IMR-90 (cell line): ENCODE measurements around the gene HNRNPLL. TPM values are rescaled to one million over a fixed set of nuclear protein-coding genes. Genes with fewer than 3 reads are reported as not detected.

Source experiments
- ATAC-seq: fragments of 200-7000 bp; cut with Tn5 transposase; 2 replicates; pipeline ENCODE4 v1.9.1; 2020; ENCODE audit warnings: low read depth, mild to moderate bottlenecking, moderate library complexity
- BruUV-seq: library from RNA; stranded (reverse); fragments of 400-500 nt; replicated peaks from 2 replicates; lab custom pipeline; 2021; lab: Mats Ljungman, UMichigan
- CTCF ChIA-PET: fragments of 300-600 bp; formaldehyde crosslinking; extraction: SDS; loops from one replicate; lab custom pipeline; 2021; ENCODE audit warnings: antibody characterized with exemption; lab: Yijun Ruan, JAX
- POLR2A ChIA-PET: fragments of 300-600 bp; sonication (Branson Sonifier 250); formaldehyde crosslinking; loops from one replicate; lab custom pipeline; 2022; ENCODE audit warnings: antibody characterized with exemption; ENCODE audit not compliant: unreplicated experiment; lab: Charles Lee
- DNase-seq: peaks from one replicate; pipeline ENCODE4 v3.0.0; 2013
- H2AFZ ChIP-seq: replicated peaks from 2 replicates; pipeline ENCODE3; 2013; ENCODE audit warnings: low read length, mild to moderate bottlenecking; ENCODE audit not compliant: poor library complexity
- H2AK5ac ChIP-seq: 2 replicates; pipeline ENCODE4 v1.6.1; 2013; ENCODE audit warnings: low read depth, low read length, inconsistent platforms
- H2AK9ac ChIP-seq: replicated peaks from 2 replicates; pipeline ENCODE3; 2013; ENCODE audit warnings: mild to moderate bottlenecking, low read depth, low read length, moderate library complexity; ENCODE audit not compliant: poor library complexity
- H2BK120ac ChIP-seq: 2 replicates; pipeline ENCODE4 v1.6.1; 2013; ENCODE audit warnings: low read depth, low read length, inconsistent platforms
- H2BK15ac ChIP-seq: 3 replicates; pipeline ENCODE4 v1.6.1; 2013; ENCODE audit warnings: low read depth, low read length, inconsistent platforms
- H2BK20ac ChIP-seq: 2 replicates; pipeline ENCODE4 v1.6.1; 2013; ENCODE audit warnings: low read depth, mild to moderate bottlenecking, inconsistent platforms, low read length, moderate library complexity
- H2BK5ac ChIP-seq: 2 replicates; pipeline ENCODE4 v1.6.1; 2013; ENCODE audit warnings: mild to moderate bottlenecking, low read depth, low read length, inconsistent platforms; ENCODE audit not compliant: poor library complexity, severe bottlenecking
- H3K14ac ChIP-seq: replicated peaks from 2 replicates; pipeline ENCODE4 v1.6.1; 2013; ENCODE audit warnings: low read depth, low read length, inconsistent platforms
- H3K18ac ChIP-seq: 2 replicates; pipeline ENCODE4 v1.6.1; 2013; ENCODE audit warnings: low read depth, low read length, control low read depth
- H3K23ac ChIP-seq: 2 replicates; pipeline ENCODE4 v1.6.1; 2013; ENCODE audit warnings: low read depth, low read length, inconsistent platforms
- H3K27ac ChIP-seq: 2 replicates; pipeline ENCODE4 v1.5.1; 2013; ENCODE audit warnings: mild to moderate bottlenecking, control low read depth, low read length; ENCODE audit not compliant: insufficient read depth
- H3K27me3 ChIP-seq: 2 replicates; pipeline ENCODE4 v1.6.1; 2013; ENCODE audit warnings: low read length; ENCODE audit not compliant: control insufficient read depth, insufficient read depth
- H3K36me3 ChIP-seq: 2 replicates; pipeline ENCODE4 v1.6.1; 2013; ENCODE audit warnings: low read length, mixed read lengths; ENCODE audit not compliant: control insufficient read depth, insufficient read depth
- H3K4ac ChIP-seq: 2 replicates; pipeline ENCODE4 v1.6.1; 2013; ENCODE audit warnings: low read depth, low read length, inconsistent platforms
- H3K4me1 ChIP-seq: 2 replicates; pipeline ENCODE4 v1.6.1; 2013; ENCODE audit warnings: low read length, mixed read lengths; ENCODE audit not compliant: control insufficient read depth, insufficient read depth
- H3K4me2 ChIP-seq: 2 replicates; pipeline ENCODE4 v1.6.1; 2013; ENCODE audit warnings: low read depth, mild to moderate bottlenecking, control low read depth, low read length, moderate library complexity
- H3K4me3 ChIP-seq: 2 replicates; pipeline ENCODE4 v1.5.1; 2013; ENCODE audit warnings: low read depth, mild to moderate bottlenecking, control low read depth, low read length, moderate library complexity; ENCODE audit not compliant: insufficient read depth
- H3K56ac ChIP-seq: 2 replicates; pipeline ENCODE4 v1.6.1; 2013; ENCODE audit warnings: low read length, inconsistent platforms; ENCODE audit not compliant: insufficient read depth; ENCODE audit errors: extremely low read depth
- H3K79me1 ChIP-seq, 2 experiments: 2 replicates each; pipeline ENCODE4 v1.6.1; 2013; ENCODE audit warnings: low read length in 2 of 2, inconsistent platforms in 1 of 2, low read depth in 1 of 2
- H3K9ac ChIP-seq: 2 replicates; pipeline ENCODE4 v1.6.1; 2013; ENCODE audit warnings: low read depth, low read length, control low read depth
- H3K9me1 ChIP-seq: 2 replicates; pipeline ENCODE4 v1.6.1; 2013; ENCODE audit warnings: low read length, inconsistent platforms; ENCODE audit not compliant: insufficient read depth
- H3K9me3 ChIP-seq: 2 replicates; pipeline ENCODE4 v1.6.1; 2013; ENCODE audit warnings: low read length; ENCODE audit not compliant: control insufficient read depth, insufficient read depth
- H4K20me1 ChIP-seq: 2 replicates; pipeline ENCODE4 v1.6.1; 2013; ENCODE audit warnings: low read length, inconsistent platforms; ENCODE audit not compliant: insufficient read depth
- H4K5ac ChIP-seq: 2 replicates; pipeline ENCODE4 v1.6.1; 2013; ENCODE audit warnings: mild to moderate bottlenecking, low read depth, low read length, control low read depth
- H4K8ac ChIP-seq, 2 experiments: 2 replicates each; pipeline ENCODE4 v1.6.1; 2013; ENCODE audit warnings: low read depth in 2 of 2, low read length in 2 of 2, control low read depth in 1 of 2, inconsistent platforms in 1 of 2
- H4K91ac ChIP-seq: 2 replicates; pipeline ENCODE4 v1.6.1; 2013; ENCODE audit warnings: low read depth, low read length, inconsistent platforms; ENCODE audit not compliant: insufficient read depth
- BHLHE40 ChIP-seq: fragments of 150-350 bp; IDR thresholded peaks from 2 replicates; pipeline ENCODE4 v1.6.1; 2016; ENCODE audit warnings: mild to moderate bottlenecking, low read depth, low read length
- CEBPB ChIP-seq: IDR thresholded peaks from 2 replicates; pipeline ENCODE4 v1.6.1; 2012; ENCODE audit warnings: low read depth, low read length, improper control_type of control experiment
- CHD1 ChIP-seq: IDR thresholded peaks from 2 replicates; pipeline ENCODE4 v1.6.1; 2012; ENCODE audit warnings: low read depth, low read length, improper control_type of control experiment
- ELK1 ChIP-seq: fragments of 150-350 bp; IDR thresholded peaks from 2 replicates; pipeline ENCODE4 v1.6.1; 2016; ENCODE audit warnings: low read depth, mild to moderate bottlenecking, low read length, moderate library complexity, borderline replicate concordance
- FOS ChIP-seq: fragments of 150-350 bp; IDR thresholded peaks from 2 replicates; pipeline ENCODE4 v1.6.1; 2016; ENCODE audit warnings: low read depth, low read length
- MAFK ChIP-seq: IDR thresholded peaks from 2 replicates; pipeline ENCODE4 v1.6.1; 2012; ENCODE audit warnings: low read depth, low read length, improper control_type of control experiment
- MAZ ChIP-seq: IDR thresholded peaks from 2 replicates; pipeline ENCODE4 v1.6.1; 2012; ENCODE audit warnings: low read depth, mild to moderate bottlenecking, low read length, improper control_type of control experiment, moderate library complexity, borderline replicate concordance
- MXI1 ChIP-seq: IDR thresholded peaks from 2 replicates; pipeline ENCODE4 v1.6.1; 2012; ENCODE audit warnings: low read depth, mild to moderate bottlenecking, low read length, moderate library complexity, borderline replicate concordance
- NFE2L2 ChIP-seq: fragments of 150-350 bp; IDR thresholded peaks from 2 replicates; pipeline ENCODE4 v1.6.1; 2016; ENCODE audit warnings: low read depth, mild to moderate bottlenecking, low read length
- POLR2A ChIP-seq: IDR thresholded peaks from 2 replicates; pipeline ENCODE4 v1.6.1; 2012; ENCODE audit warnings: mild to moderate bottlenecking, low read depth, low read length
- RAD21 ChIP-seq: IDR thresholded peaks from 2 replicates; pipeline ENCODE4 v1.6.1; 2012; ENCODE audit warnings: low read length, improper control_type of control experiment
- RCOR1 ChIP-seq: IDR thresholded peaks from 2 replicates; pipeline ENCODE4 v1.6.1; 2012; ENCODE audit warnings: mild to moderate bottlenecking, low read length, improper control_type of control experiment; ENCODE audit not compliant: insufficient replicate concordance
- RFX5 ChIP-seq: IDR thresholded peaks from 2 replicates; pipeline ENCODE4 v1.8.0; 2012; ENCODE audit warnings: low read depth, mild to moderate bottlenecking, low read length, moderate library complexity
- SMC3 ChIP-seq: fragments of 150-350 bp; IDR thresholded peaks from 2 replicates; pipeline ENCODE4 v1.6.1; 2016; ENCODE audit warnings: low read depth, mild to moderate bottlenecking, antibody characterized with exemption, low read length, moderate library complexity
- USF2 ChIP-seq: fragments of 150-350 bp; IDR thresholded peaks from 2 replicates; pipeline ENCODE4 v1.6.1; 2017; ENCODE audit warnings: mild to moderate bottlenecking, antibody characterized with exemption, low read length, low read depth
- WGBS, 2 experiments: methylation state at CpG; one replicate each; pipeline versions ENCODE4 v1.1.5 to v1.1.7; 2013; ENCODE audit warnings: missing lambda C conversion rate in 2 of 2; ENCODE audit not compliant: insufficient read length in 1 of 2; ENCODE audit errors: extremely low coverage in 2 of 2; 5-methylcytosine and 5-hydroxymethylcytosine counted together
- dilution Hi-C: fragments of 300-500 bp; cut with HindIII; formaldehyde crosslinking; loops from one replicate; pipeline ENCODE4 v1.14.3; 2018; ENCODE audit warnings: low sequenced_read_pairs; ENCODE audit not compliant: unreplicated experiment
- in situ Hi-C: fragments of 300-500 bp; cut with MboI; formaldehyde crosslinking; loops from 3 replicates; pipeline ENCODE4 v1.14.3; 2019; ENCODE audit warnings: low sequenced_read_pairs, inconsistent platforms, mixed read lengths
- intact Hi-C: fragments of 100-400 bp; cut with micrococcal nuclease; formaldehyde crosslinking; loops from 2 replicates; pipeline ENCODE4 v1.10.0; 2022
- polyA plus RNA-seq, 3 experiments: library from polyadenylated mRNA; depleted of rRNA; stranded (reverse); fragments of >200 nt; gene quantifications; 2 replicates each; pipeline ENCODE4 v1.2.3, GENCODE V29; 2012; ENCODE audit warnings: low replicate concordance in 1 of 3
- total RNA-seq: library from RNA; depleted of rRNA; stranded (reverse); fragments of >200 nt; gene quantifications from 2 replicates; pipeline ENCODE4 v1.2.3, GENCODE V29; 2012
- TF ChIP-seq, protein P1 (sequence below): conservative IDR thresholded peaks from 2 replicates; pipeline ENCODE4 v1.5.1; 2012; ENCODE audit warnings: mild to moderate bottlenecking, low read depth, low read length, improper control_type of control experiment

Gene HNRNPLL
- total and polyA plus RNA-seq, 2 of the 4 experiments (the other 2 are of a cell fraction) = 23.7 to 53.1 TPM

DNA sequence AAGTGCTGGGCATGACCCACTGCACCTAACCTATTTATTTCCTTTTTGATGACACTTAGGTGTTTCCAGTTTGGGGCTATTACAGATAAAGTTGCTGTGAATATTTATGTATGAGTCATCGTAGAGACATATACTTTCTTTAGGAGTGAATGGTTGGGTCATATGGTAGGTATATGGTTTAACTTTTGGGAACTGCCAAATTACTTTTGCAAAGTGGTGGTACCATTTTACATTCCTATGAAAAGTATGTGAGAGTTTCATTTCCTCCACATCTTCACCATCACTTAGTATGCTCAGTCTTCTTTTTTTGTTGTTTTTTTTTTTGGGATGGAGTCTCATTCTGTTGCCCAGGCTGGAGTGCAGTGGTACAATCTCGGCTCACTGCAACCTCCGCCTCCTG, 56.1 kb downstream of the HNRNPLL start:
- no peak overlapping the region for H2AK5ac ChIP-seq
- no peak overlapping the region for H2AFZ ChIP-seq
- no peaks in the 10 kb centered on the region for H3K27me3 ChIP-seq
- H3K18ac ChIP-seq = no peak overlapping the region
- ChIA-PET POLR2A (no interaction called here), CTCF (interaction anchor here (1.0 kb wide), 1 partner anchor 56 kb away, joined by 3 read pairs; the partner anchor contains the start of gene HNRNPLL)
- H4K5ac ChIP-seq = no peak overlapping the region
- no peak overlapping the region for H2BK20ac ChIP-seq
- peaks cover 2% of the 10 kb centered on the region; the same call in 1 of the 2 replicates for H3K36me3 ChIP-seq
- 80% methylated on average over 2 of the region's 3 CpGs; no CpG with 5 or more reads in 1 of the 2 experiments for WGBS, 2 experiments
- no peak overlapping the region for H4K91ac ChIP-seq
- H3K9me1 ChIP-seq = no peaks in the 10 kb centered on the region
- no peak overlapping the region for H3K4ac ChIP-seq
- DNase-seq (no peak), ATAC-seq (no peak)
- H3K4me1 ChIP-seq = peaks cover 9% of the 10 kb centered on the region; the same call in 1 of the 2 replicates
- no peak overlapping the region for H3K56ac ChIP-seq
- no peak overlapping the region for H3K27ac ChIP-seq
- H4K20me1 ChIP-seq = no peaks in the 10 kb centered on the region
- no TSS peak for BruUV-seq
- no peaks in the 10 kb centered on the region for H3K9me3 ChIP-seq
- no peak overlapping the region for H2BK5ac ChIP-seq
- in situ Hi-C loops (no loop called here), intact Hi-C loops (no loop called here), dilution Hi-C loops (no loop called here)
- H3K23ac ChIP-seq = no peak overlapping the region
- H3K4me3 ChIP-seq = no peak overlapping the region
- H3K79me1 ChIP-seq = no peaks in the 10 kb centered on the region
- no peak overlapping the region for H3K9ac ChIP-seq
- H4K8ac ChIP-seq = no peak overlapping the region
- no peak overlapping the region for H2AK9ac ChIP-seq
- no peak overlapping the region for H3K4me2 ChIP-seq
- H2BK120ac ChIP-seq = no peak overlapping the region
- H3K14ac ChIP-seq = no peak overlapping the region
- H2BK15ac ChIP-seq = no peak overlapping the region
- no peak for TF ChIP-seq MAFK
- TF ChIP-seq CEBPB = no peak
- no peak for TF ChIP-seq FOS
- TF ChIP-seq RFX5 = no peak
- no peak; the same call in 1 of the 2 replicates for TF ChIP-seq BHLHE40
- TF ChIP-seq ELK1 = no peak
- no peak for TF ChIP-seq MAZ
- no peak for TF ChIP-seq USF2
- TF ChIP-seq MXI1 = no peak
- no peak for TF ChIP-seq RAD21
- no peak for TF ChIP-seq SMC3
- TF ChIP-seq POLR2A = no peak
- TF ChIP-seq RCOR1 = no peak
- no peak for TF ChIP-seq NFE2L2
- no peak for TF ChIP-seq CHD1
- TF ChIP-seq, protein P1, sequence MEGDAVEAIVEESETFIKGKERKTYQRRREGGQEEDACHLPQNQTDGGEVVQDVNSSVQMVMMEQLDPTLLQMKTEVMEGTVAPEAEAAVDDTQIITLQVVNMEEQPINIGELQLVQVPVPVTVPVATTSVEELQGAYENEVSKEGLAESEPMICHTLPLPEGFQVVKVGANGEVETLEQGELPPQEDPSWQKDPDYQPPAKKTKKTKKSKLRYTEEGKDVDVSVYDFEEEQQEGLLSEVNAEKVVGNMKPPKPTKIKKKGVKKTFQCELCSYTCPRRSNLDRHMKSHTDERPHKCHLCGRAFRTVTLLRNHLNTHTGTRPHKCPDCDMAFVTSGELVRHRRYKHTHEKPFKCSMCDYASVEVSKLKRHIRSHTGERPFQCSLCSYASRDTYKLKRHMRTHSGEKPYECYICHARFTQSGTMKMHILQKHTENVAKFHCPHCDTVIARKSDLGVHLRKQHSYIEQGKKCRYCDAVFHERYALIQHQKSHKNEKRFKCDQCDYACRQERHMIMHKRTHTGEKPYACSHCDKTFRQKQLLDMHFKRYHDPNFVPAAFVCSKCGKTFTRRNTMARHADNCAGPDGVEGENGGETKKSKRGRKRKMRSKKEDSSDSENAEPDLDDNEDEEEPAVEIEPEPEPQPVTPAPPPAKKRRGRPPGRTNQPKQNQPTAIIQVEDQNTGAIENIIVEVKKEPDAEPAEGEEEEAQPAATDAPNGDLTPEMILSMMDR = no peak
